Breast epithelium (tissue), 4 donors: ENCODE measurements around the gene ZDHHC5. TPM values are rescaled to one million over a fixed set of nuclear protein-coding genes. Genes with fewer than 3 reads are reported as not detected.

Source experiments
- DNase-seq, 2 donors: peaks; one replicate each; pipeline ENCODE4 v3.0.0-alpha.2; 2019; ENCODE audit warnings: low spot score in 2 of 2
- H3K27ac ChIP-seq, 2 donors: fragments of 200-600 bp; sonication (generic) in 1 of 2; one replicate each; pipeline ENCODE4 v1.5.1; 2016 to 2019; ENCODE audit warnings: mild to moderate bottlenecking in 1 of 2
- H3K27me3 ChIP-seq, 2 donors: fragments of 200-600 bp; sonication (generic) in 1 of 2; one replicate each; pipeline versions ENCODE4 v1.5.1 to v1.6.0; 2017 to 2019; ENCODE audit warnings: control low read depth in 1 of 2, mild to moderate bottlenecking in 1 of 2
- H3K36me3 ChIP-seq: fragments of 200-600 bp; one replicate; pipeline ENCODE4 v1.5.1; 2019
- H3K4me1 ChIP-seq, 2 donors: fragments of 200-600 bp; sonication (generic); one replicate each; pipeline ENCODE4 v1.5.1; 2016 to 2019; ENCODE audit warnings: control low read depth in 1 of 2
- H3K4me3 ChIP-seq, 3 donors: fragments of 200-600 bp; sonication (generic); 1 replicate in 2 of 3; 2 replicates in 1 of 3; pipeline ENCODE4 v1.5.1; 2016 to 2019; ENCODE audit warnings: mild to moderate bottlenecking in 3 of 3, moderate library complexity in 2 of 3
- H3K9me3 ChIP-seq, 2 donors: fragments of 200-600 bp; sonication (generic) in 1 of 2; one replicate each; pipeline ENCODE4 v1.5.1; 2016 to 2019; ENCODE audit warnings: control low read depth in 1 of 2
- CTCF ChIP-seq, 3 donors: fragments of 450-650 bp; IDR thresholded peaks; one replicate each; pipeline ENCODE4 v1.5.1; 2016 to 2017; ENCODE audit warnings: antibody characterized with exemption in 3 of 3, mild to moderate bottlenecking in 3 of 3, moderate library complexity in 3 of 3
- POLR2A ChIP-seq: fragments of 450-650 bp; IDR thresholded peaks from one replicate; pipeline ENCODE4 v1.6.1; 2016; ENCODE audit warnings: antibody characterized with exemption, mild to moderate bottlenecking, moderate library complexity
- POLR2AphosphoS5 ChIP-seq, 3 donors: sonication (generic); formaldehyde crosslinking; IDR thresholded peaks; one replicate each; pipeline ENCODE4 v1.6.1; 2017; ENCODE audit warnings: antibody characterized with exemption in 3 of 3
- intact Hi-C: fragments of 100-400 bp; cut with DNase I; formaldehyde crosslinking; loops from one replicate; pipeline ENCODE4 v1.15.1; 2023; ENCODE audit warnings: low total_unique reads
- total RNA-seq, 3 donors: library from RNA; depleted of rRNA; stranded (reverse); fragments of >200 nt; gene quantifications; one replicate each; pipeline ENCODE4 v1.1.0, GENCODE V29; 2016

The ZDHHC5 gene
- total RNA-seq, 3 donors from 2014 or later: 39.3 to 50.2 (median 39.8) TPM

- no peaks in the 10 kb centered on the region for H3K4me1 ChIP-seq
- no peaks in the 10 kb centered on the region for H3K9me3 ChIP-seq
- DNase-seq: no peak
- H3K36me3 ChIP-seq: no peaks in the 10 kb centered on the region
- H3K4me3 ChIP-seq: no peak overlapping the region
- H3K27me3 ChIP-seq: no peaks in the 10 kb centered on the region
- no peak for TF ChIP-seq POLR2A
- no peak for TF ChIP-seq POLR2AphosphoS5 (IDR thresholded peaks at IDR 0.05)
- no peak for TF ChIP-seq CTCF (IDR thresholded peaks at IDR 0.05)
- no peak overlapping the region for H3K27ac ChIP-seq
- intact Hi-C loops: no loop called here
Measured at GRCh38 chr11:57729479-57729878, 61.6 kb downstream of the ZDHHC5 start.

GRCh38 chr11:57732661-57733060, 64.7 kb downstream of the ZDHHC5 start:
- DNase-seq: no peak
- Histone ChIP-seq H3K4me3 (no peak overlapping the region), H3K9me3 (no peaks in the 10 kb centered on the region), H3K4me1 (no peaks in the 10 kb centered on the region), H3K27me3 (no peaks in the 10 kb centered on the region), H3K27ac (no peak overlapping the region), H3K36me3 (no peaks in the 10 kb centered on the region)
- TF ChIP-seq POLR2AphosphoS5 (IDR thresholded peaks at IDR 0.05) (no peak), POLR2A (no peak), CTCF (IDR thresholded peaks at IDR 0.05) (no peak)
- intact Hi-C loops: no loop called here

GRCh38 chr11:57735619-57736298, 67.8 kb downstream of the ZDHHC5 start:
- no peaks in the 10 kb centered on the region for H3K27me3 ChIP-seq
- intact Hi-C loops: no loop called here
- TF ChIP-seq CTCF (IDR thresholded peaks at IDR 0.05) (no peak), POLR2AphosphoS5 (IDR thresholded peaks at IDR 0.05) (no peak), POLR2A (no peak)
- DNase-seq: no peak
- H3K36me3 ChIP-seq: no peaks in the 10 kb centered on the region
- no peak overlapping the region for H3K4me3 ChIP-seq
- H3K4me1 ChIP-seq: no peaks in the 10 kb centered on the region
- no peak overlapping the region for H3K27ac ChIP-seq
- no peaks in the 10 kb centered on the region for H3K9me3 ChIP-seq

- peak; percentile 94 to 97 for DNase-seq
- Histone ChIP-seq H3K4me3 (peak within 1 kb of the TSS; percentile 73 to 93 (median 80)), H3K9me3 (no peaks in the 10 kb centered on the region), H3K36me3 (no peaks in the 10 kb centered on the region), H3K27ac (peak within 1 kb of the TSS; percentile 95 to 97), H3K27me3 (no peaks in the 10 kb centered on the region), H3K4me1 (no peaks in the 10 kb centered on the region)
- TF ChIP-seq CTCF (IDR thresholded peaks at IDR 0.05): no peak
- TF ChIP-seq POLR2AphosphoS5 (IDR thresholded peaks at IDR 0.05): peak; percentile 91 to 97 (median 92)
- peak; percentile 72 for TF ChIP-seq POLR2A
- intact Hi-C loops: no loop called here
Measured at GRCh38 chr11:57741132-57742086, 73.5 kb downstream of the ZDHHC5 start, which contains the start of gene SELENOH. TSS of gene SELENOH (plus strand) at chr11:57741491. CDS start at chr11:57741596, 105 bp downstream.

GRCh38 chr11:57742087-57742452, 74.2 kb downstream of the ZDHHC5 start:
- Histone ChIP-seq H3K27me3 (no peaks in the 10 kb centered on the region), H3K4me3 (peak overlapping the region; percentile 73 to 93 (median 80)), H3K9me3 (no peaks in the 10 kb centered on the region), H3K27ac (peak overlapping the region; percentile 95 to 97), H3K36me3 (no peaks in the 10 kb centered on the region), H3K4me1 (no peaks in the 10 kb centered on the region)
- DNase-seq: no peak
- TF ChIP-seq POLR2A (no peak), POLR2AphosphoS5 (IDR thresholded peaks at IDR 0.05) (no peak), CTCF (IDR thresholded peaks at IDR 0.05) (no peak)
- intact Hi-C loops: no loop called here
